ENCODE measurements around the gene OPN1SW. TPM values are rescaled to one million over a fixed set of nuclear protein-coding genes. Genes with fewer than 3 reads are reported as not detected.

Gene OPN1SW, protein sequence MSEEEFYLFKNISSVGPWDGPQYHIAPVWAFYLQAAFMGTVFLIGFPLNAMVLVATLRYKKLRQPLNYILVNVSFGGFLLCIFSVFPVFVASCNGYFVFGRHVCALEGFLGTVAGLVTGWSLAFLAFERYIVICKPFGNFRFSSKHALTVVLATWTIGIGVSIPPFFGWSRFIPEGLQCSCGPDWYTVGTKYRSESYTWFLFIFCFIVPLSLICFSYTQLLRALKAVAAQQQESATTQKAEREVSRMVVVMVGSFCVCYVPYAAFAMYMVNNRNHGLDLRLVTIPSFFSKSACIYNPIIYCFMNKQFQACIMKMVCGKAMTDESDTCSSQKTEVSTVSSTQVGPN
- total RNA-seq: not detected in 2 replicates

DNA sequence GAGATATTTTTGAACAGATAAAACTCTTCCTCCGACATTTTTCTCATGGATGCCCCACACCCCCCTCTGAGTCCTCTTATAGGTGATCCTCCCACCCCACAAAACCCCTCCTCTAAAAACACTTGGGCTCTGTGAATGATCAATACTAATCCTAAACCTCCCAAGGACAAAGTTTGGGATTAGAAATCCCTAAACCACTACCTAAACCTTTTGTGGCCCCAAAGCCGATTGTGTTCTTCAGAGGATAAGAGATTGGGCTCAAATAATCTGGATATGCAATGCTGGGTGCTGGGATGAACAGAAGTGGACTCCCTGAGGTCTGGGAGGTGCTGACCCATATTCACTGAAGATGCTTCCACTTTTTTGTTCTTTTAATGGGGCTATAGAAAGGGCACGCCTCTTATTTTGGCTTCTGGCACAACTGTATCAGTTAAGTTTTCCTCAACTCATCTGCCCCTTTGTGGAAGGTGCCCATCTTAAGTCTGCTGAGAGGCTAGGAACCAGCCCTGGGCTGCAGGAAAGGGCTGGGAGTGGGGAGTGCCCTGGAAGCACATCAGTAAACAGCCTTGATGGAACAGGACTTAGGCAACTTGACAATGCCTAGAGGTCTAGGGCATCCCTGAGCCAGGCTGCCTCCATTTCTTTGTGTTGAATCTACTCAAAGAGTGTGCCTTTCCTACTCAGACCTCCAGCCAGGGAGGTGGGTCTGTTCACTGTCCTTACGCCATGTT is at the start of gene OPN1SW:
OPN1SW (minus strand) TSS at position 51 of the 731 bp plus-strand sequence; CDS start at position 38, 13 bp downstream.
- intact Hi-C loops (cut with micrococcal nuclease): no loop called here

DNA sequence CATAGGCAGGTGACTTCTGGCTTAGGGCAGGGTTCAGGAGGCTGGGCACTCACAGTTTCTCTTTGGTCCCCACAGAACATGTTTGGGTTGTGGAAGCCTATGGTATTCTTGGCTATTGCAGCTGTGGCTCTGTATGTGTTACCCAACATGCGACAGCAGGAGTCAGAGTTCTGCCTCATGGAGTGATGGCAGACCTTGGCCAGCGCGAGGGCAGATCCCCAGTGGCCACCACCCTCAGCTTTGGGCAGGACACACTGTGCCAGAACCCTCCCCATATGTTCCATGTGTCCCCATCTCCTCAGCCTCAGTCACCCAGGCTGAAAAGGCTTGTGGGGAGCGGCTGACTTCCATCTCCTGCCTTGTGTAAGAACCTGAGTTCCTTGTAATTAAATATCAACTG is 46.1 kb upstream of the OPN1SW start:
- intact Hi-C loops (cut with micrococcal nuclease): no loop called here

DNA sequence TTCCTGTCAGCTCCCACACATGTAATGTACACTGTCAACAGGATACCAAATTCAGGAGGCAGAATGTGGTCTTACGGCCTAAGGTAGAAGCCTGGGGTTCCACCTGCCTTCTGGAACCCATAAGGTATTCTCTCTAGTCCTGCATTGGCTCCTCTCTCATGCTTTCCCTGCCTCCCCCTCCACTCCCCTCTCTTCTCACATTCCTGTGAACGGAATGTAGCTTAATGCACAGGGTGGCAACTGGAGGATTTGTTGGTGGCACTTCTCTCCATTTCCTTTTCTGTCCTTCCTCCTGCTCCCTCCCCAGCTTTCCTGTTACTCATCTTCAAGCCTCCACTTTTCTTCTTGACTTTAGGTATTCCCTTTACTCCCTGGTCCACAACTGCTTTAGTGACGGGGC is 43.1 kb upstream of the OPN1SW start:
- intact Hi-C loops (cut with micrococcal nuclease): no loop called here

DNA sequence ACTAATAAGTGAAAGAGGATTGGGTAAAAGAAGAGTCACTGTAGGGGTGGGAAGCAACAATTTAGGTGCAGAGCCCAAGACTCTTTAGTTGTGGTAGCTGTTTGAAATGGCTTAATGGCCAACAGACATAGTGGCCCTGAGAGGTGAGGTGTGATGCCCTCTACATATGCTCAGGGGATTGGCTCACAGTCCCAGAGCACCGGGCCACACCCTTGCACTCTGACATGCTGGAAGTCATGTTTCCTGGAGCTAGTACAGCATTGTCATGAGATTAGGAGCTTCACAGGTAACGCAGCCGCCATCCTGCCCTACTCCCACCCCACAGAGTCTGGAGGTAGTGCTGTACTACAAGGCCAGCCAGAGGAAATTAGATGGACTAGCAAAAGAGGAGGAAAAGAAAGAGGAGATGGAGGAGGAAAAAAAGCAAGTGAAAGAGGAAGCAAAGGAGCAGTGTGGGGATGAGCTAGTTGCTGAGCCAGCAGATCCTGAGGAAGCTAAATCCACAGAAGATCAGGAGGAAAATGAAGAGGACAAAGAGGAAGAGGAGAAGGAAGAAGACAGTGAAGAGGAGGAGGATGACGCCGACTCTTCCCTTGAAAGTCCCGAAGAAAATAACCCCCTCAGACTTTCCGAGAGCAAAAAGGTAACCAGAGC is 39.8 kb upstream of the OPN1SW start:
- intact Hi-C loops (cut with micrococcal nuclease): no loop called here

DNA sequence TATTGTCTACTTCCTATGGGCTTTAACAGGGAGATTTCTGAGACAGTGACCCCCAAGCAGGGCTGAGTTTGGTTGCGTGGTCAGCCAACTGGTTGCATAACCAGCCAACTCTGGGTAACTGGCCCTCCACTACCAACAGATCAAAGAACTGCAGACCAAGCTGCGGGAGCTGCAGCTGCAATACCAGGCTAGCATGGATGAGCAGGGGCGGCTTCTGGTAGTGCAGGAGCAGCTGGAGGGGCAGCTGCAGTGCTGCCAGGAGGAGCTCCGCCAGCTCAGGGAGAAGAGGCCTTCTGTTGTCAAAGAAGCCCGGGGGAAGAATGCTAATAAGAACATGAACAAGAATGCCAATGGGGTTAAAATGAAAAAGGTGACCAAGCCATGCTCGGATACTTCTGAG is 38.9 kb upstream of the OPN1SW start:
- intact Hi-C loops (cut with micrococcal nuclease): no loop called here

DNA sequence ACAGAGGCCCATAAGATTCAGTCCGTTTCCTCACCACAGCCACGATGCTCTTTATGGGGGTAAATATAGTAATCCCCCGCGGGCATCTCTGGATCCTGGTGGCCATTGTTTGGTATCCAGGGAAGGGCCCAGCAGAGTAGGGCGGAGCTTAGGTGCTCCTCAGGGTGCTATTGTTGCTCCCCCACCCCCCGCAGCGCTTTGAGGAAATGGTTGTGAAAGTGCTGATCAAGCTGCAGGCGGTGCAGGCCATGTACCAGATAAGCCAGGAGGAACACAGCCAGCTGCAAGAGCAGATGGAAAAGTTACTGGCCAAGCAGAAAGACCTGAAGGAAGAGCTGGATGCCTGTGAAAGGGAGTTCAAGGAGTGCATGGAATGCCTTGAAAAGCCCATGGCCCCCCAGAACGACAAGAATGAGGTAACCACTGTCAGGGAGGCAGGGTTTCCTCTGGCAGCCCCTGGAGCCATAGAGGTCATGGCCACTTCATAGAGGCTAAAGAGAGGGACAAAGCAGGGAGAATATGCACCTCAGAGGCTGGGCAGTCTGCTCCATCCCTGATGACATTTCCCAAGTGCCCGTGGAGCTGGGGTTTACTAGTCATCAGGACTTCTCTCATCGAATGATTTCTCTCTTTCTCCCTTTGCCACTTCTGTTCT is 37.0 kb upstream of the OPN1SW start:
- intact Hi-C loops (cut with micrococcal nuclease): no loop called here

DNA sequence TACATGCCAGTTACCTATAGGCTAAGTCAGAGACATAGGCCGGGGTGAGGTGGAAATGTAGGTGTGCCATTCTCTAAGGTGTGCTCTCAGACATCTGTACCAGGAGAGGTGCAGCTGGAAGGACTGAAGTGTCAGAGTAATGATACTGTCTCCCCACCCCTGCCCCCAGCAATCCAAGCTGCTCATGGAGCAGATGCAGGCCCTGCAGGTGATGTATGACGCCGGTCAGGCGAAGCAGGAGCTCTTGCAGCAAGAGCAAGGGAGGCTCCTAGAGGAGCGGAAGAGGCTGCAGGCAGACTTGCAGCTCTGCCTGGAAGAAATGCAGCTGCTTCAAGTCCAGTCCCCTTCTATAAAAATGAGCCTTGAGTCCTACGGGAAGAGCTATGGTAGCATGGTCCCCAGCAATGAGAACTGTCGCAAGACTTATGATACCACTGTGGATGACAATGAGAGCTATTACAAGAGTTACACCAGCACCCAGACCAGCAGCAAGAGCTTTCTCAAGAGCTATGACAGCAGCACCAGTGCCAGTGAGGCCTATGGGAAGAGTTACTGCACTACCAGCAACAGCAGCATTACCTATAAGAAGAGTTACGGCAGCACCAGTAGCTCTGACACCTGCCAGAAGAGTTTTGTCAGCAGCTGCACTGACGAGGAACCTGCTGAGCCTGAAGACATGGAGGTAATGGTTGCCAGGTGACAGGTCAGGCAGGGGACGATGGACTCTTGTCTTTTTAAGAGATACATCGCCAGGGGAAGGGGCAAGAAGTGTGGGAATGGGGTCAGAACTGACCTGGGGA is 36.2 kb upstream of the OPN1SW start:
- intact Hi-C loops (cut with micrococcal nuclease): no loop called here

DNA sequence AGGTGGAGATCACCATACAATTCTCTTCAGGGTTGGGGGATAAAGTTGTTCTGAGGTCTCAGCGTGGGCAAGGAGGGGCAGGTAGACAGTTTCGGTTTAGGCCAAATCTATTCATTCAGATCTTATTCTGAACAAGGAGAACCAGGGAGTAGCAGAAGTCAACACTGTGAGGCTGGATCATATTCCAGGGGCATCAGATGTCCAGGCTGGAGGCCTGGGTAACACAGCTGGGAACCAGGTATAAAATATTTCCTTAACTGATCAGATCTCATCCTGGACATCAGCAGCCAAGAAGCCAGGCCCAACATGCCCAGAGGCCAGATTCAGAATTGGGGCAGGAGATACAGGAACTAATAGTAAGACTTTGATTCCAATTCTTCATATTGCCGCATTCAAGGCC is 35.4 kb upstream of the OPN1SW start:
- intact Hi-C loops (cut with micrococcal nuclease): no loop called here

DNA sequence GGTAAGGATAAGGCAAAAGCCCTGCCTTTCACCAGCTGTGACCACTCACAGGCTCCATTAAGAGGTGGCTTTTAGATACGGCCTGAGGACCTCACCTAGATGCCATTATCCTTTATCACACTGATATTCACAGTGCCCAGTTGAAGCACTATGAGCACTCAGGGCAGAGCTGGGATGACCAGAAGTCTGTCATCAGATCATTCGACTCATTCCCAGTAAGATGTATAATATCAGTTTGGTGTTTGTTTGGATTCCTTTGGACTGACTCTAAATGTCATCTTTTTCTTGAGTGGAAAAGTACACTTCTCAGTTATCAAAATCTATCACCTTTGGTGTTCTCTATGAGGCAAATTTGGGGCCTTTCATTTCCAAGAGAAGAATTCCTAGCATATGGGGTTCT is 34.9 kb upstream of the OPN1SW start:
- intact Hi-C loops (cut with micrococcal nuclease): no loop called here

DNA sequence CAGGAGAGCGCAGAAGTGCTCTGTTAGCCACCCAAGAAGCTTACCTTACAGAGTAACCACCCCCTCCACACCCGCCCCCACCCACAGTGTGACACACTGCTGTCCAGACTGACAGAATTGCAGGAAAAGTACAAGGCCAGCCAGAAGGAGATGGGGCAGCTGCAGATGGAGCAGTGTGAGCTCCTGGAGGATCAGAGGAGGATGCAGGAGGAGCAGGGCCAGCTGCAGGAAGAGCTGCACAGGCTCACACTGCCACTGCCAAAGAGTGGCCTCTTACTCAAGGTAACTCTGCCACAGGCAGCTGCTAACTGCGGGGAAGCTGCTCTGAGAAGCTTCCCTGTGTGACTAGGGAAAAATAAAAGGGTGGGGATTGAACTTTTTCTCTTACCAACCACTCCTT is 33.8 kb upstream of the OPN1SW start:
- intact Hi-C loops (cut with micrococcal nuclease): no loop called here

DNA sequence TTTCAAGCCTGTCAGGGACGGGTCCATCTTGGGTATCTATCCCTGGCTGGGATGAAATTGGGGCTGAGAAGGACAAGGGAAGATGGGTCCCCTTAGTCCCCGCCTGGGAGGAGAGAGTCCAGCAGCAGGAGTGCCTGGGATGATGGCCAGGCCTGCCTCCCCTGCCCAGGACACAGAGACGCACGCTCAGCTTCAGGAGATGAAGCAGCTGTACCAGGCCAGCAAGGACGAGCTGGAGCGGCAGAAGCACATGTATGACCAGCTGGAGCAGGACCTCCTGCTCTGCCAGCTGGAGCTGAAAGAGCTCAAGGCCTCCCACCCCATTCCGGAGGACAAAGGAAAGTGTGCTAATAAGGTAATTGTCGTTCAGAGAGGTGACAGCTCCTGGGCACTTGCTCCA is 31.6 kb upstream of the OPN1SW start:
- intact Hi-C loops (cut with micrococcal nuclease): no loop called here

DNA sequence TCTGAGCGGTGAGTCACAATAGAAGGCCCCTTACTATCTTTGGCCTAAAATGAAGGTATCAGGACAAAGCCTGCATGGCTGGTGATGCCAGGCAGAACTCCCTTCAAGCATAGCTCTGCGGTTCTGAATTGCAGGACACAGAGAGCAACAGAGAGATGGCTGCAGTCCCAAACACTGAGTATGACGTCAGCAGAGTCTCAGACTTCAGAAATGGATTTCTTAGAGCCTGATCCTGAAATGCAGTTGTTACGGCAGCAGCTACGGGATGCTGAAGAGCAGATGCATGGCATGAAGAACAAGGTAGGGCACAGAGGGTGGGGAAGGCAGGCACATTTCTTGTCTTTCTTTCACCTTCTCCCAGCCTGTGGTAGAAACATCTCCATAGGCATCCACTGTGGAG is 29.6 kb upstream of the OPN1SW start:
- intact Hi-C loops (cut with micrococcal nuclease): no loop called here

DNA sequence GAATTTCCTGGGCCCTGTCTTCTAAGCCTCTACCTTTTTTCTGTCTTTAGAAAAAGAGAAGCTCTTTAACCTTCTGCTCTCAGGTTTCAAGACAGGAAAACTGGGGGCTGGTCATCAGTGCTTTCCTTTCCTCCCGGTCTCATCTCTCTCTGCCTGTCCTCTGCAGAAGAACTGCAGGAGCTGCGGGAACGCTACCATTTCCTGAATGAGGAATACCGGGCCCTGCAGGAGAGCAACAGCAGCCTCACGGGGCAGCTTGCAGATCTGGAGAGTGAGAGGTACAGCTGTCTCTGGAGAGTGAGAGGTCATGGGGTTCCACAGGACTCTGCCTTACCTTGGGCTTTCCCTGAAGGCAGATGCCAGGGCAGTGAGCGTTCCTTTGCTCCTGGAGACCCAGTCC is 28.9 kb upstream of the OPN1SW start:
- intact Hi-C loops (cut with micrococcal nuclease): no loop called here

DNA sequence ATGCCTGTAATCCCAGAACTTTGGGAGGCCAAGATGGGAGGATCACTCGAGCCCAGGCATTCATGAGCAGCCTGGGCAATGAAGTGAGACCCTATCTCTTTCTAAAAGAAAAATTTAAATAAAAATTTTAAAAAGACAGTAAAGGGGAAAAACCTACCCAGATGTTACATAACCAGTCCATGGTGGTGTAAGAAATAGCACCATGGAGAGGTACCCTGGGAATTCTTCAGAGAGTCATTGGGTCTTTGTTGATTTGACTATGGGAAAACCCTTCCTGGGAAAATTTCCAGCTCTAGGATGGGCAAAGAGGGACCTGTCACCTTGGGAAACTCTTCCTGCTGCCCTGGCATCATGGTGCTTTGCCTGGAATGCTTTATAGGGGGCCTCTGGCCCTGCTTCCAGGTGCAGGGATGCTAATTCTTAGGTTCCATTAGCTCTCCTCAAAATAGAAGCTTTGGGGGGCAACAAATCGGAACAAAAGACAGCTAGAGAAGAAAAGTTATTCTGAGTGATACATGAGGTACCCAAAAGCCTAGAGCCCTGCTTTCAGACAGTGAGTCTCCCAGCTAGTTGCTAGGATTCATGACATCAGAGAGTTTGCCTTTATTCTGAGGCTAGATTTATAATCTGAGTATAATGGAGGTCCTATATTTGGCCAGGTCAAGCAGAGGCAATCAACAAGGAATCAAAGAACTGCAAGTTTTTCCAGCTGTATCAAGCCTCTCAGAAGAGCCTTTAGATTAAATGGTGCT is 26.2 kb upstream of the OPN1SW start:
- intact Hi-C loops (cut with micrococcal nuclease): no loop called here

DNA sequence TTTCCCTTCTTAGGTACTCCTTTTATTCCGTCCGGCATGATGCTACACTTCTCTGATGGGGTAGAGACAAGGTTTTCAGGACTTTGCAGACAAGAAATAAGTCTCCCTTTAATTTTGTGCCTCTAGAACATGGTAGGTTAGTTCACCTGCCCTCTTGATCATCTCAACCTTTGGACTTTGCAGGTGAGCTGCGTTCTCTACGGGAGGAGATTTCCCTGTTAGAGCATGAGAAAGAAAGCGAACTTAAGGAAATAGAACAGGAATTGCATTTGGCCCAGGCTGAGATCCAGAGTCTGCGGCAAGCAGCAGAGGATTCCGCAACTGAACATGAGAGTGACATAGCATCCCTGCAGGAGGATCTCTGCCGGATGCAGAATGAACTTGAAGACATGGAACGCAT is 25.4 kb upstream of the OPN1SW start:
- intact Hi-C loops (cut with micrococcal nuclease): no loop called here

DNA sequence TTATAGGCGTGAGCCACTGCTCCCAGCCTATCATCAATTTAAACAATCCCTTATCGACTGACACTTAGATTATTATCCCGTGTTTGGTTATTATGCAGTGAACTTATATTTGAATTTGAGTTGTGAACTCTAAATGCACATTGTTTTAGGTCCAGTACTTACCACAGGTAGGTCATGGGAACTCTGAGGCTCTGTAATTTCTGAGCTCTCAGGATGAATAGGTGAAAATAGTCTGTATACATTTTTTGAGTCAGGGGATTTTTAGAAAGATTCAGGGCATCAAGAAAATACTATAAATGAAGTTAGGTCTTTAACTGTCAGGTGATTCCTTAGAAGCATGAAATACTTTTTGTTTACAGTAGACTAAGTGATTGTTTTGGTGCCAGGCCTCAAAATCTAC is 25.0 kb upstream of the OPN1SW start:
- intact Hi-C loops (cut with micrococcal nuclease): no loop called here

DNA sequence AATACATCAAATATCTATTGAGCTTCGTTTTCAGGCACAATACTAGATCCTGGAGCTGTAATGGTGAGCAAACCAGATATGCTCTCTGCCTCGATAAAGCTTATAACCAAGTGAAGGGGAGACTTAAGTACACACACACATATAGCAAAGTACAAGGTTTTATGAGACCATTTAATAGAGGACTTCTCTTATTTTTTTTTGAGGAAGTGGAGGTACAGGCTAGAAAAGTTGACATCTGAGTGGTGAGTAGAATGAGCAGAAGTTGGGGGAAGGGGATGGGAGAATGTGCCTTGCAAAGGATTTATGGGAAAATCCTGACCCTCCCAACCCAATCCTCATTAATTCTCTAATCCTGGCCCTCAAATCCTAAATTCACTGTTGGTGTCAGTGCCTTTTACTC is 23.9 kb upstream of the OPN1SW start:
- intact Hi-C loops (cut with micrococcal nuclease): loop anchor here (10.0 kb wide), 1 partner anchor 1645 kb away; the partner anchor contains the start of gene CEP41

DNA sequence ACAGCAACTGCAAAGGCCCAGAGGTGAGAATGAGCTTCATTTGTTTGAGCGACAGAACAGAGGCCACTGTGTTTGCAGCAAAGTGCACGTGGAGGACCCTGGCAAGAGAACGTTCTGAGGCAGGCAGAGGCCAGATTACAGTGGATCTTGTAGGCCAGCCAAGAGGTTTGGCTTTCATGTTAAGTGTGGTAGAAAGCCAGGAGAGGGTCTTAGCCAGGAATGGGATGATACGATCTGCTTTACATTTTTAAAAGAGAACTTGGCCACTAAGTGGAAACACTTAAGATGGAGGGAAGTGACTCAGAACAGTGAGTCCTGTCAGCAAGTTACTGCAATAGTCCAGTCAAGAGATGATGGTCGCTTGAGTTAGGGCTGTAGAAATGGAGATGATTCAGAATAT is 20.7 kb upstream of the OPN1SW start:
- intact Hi-C loops (cut with micrococcal nuclease): loop anchor here (10.0 kb wide), 1 partner anchor 1648 kb away; the partner anchor contains the start of gene CEP41

DNA sequence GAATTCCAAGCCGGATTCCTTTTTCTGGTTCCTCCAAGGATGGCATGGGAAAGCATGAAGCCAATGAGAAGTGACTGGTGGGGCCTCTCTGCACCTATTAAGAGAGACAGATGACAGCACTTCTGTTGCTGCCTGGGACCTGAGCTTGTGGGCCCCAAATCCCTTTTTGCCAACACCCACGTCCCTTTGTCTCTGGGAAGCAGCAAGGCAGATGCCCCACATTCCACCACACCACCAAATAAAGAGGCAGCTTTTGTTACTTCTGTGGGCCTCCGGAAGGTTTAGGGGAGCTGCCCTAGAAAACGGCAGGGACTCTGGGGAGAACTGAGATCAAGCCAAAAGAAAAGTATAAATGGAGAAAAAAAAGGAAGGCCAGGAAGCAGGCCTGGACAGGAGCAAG is 19.5 kb upstream of the OPN1SW start:
- intact Hi-C loops (cut with micrococcal nuclease): loop anchor here (10.0 kb wide), 1 partner anchor 1650 kb away; the partner anchor contains the start of gene CEP41

DNA sequence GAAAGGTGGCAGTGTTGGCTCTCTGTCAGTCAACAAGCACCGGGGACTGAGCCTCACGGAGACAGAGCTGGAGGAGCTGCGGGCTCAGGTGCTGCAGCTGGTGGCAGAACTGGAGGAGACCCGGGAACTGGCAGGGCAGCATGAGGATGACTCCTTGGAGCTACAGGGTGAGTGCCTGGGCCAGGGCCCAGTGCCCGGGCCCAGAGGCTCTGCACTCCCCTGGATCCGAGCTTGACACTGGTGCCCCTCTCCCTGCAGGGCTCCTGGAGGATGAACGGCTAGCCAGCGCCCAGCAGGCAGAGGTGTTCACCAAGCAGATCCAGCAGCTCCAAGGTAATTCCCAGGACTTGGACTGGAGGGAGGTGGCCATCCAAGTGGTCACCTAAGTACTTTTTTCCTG is 18.8 kb upstream of the OPN1SW start:
- intact Hi-C loops (cut with micrococcal nuclease): loop anchor here (1.0 to 10.0 kb wide), 2 partner anchors 89 to 1650 kb away; partner anchors contain the start of gene CEP41

Measured in T-helper 2 cell treated with Interferon-gamma antibody and Interleukin-4, amounts not matched to agents 100 ng/mL and 5 ng/mL, for 36 hours (primary cell).